DND-41 (cell line): ENCODE results near the gene AAMDC.
A peak's percentile ranks its signal among the peaks of the same experiment; 100 is the strongest.

ENCODE experiments used
- EZH2 ChIP-seq: IDR thresholded peaks from 3 replicates; pipeline ENCODE4 v1.6.1; 2012; ENCODE audit warnings: borderline replicate concordance, low read depth, mild to moderate bottlenecking, moderate library complexity, low read length, inconsistent platforms; ENCODE audit not compliant: severe bottlenecking
- TF ChIP-seq, protein P1 (sequence below): IDR thresholded peaks from 2 replicates; pipeline ENCODE4 v1.5.1; 2012; ENCODE audit warnings: borderline replicate concordance, low read length, moderate library complexity, mild to moderate bottlenecking; ENCODE audit not compliant: poor library complexity, severe bottlenecking; ENCODE audit errors: extremely low read depth

DNA sequence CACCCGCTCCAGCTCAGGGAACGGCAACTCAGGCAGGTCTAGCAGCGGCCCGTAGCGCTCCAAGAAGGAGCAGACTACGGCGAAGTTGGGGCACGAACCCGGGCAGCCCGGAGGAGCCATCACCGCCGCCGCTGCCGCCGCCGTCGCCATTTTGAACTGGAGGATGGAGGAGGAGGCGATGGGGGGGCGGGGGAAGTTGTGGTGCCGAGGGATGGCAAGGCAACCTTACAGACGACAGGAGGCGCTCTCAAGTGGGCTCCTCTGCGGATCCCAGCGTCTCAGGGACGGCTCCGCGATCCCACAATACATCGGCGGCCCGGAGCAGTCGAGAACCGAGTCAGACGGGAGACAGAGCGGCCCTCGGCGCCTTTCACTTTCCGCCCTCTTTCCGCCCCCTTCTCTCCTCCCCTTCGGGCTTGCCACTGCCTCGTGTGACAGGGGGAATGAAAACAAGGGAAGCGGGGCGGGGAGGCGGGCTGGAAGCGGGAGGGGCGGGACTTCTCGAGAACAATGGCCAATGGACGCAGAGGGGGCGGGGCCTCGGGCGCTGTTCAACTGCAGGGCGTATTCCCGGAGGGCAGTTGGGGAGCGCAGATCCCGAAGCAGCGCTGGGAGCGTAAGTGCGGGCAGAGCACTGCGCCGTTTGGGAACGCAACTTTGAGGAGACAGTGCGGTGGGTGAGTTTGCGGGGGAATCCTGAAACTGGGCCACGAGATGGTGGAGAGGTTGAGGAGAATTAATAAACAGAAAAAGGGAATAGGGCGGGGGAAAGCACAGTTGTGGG lies at the start of gene AAMDC, which contains the start of gene RSF1:
- TF ChIP-seq, protein P1, sequence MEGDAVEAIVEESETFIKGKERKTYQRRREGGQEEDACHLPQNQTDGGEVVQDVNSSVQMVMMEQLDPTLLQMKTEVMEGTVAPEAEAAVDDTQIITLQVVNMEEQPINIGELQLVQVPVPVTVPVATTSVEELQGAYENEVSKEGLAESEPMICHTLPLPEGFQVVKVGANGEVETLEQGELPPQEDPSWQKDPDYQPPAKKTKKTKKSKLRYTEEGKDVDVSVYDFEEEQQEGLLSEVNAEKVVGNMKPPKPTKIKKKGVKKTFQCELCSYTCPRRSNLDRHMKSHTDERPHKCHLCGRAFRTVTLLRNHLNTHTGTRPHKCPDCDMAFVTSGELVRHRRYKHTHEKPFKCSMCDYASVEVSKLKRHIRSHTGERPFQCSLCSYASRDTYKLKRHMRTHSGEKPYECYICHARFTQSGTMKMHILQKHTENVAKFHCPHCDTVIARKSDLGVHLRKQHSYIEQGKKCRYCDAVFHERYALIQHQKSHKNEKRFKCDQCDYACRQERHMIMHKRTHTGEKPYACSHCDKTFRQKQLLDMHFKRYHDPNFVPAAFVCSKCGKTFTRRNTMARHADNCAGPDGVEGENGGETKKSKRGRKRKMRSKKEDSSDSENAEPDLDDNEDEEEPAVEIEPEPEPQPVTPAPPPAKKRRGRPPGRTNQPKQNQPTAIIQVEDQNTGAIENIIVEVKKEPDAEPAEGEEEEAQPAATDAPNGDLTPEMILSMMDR: peak; percentile 81
- no peak for TF ChIP-seq EZH2
